Esophagus squamous epithelium (tissue), 5 donors: Measurements from ENCODE around the gene MYO7B. TPM values are rescaled to one million over a fixed set of nuclear protein-coding genes. Genes with fewer than 3 reads are reported as not detected.

Experiments used
- DNase-seq: peaks from one replicate; lab custom pipeline; 2025; lab: John Stamatoyannopoulos, UW
- H3K27ac ChIP-seq, 4 donors: fragments of 200-600 bp; sonication (generic); one replicate each; pipeline ENCODE4 v1.5.1; 2016 to 2019; ENCODE audit warnings: mild to moderate bottlenecking in 1 of 4
- H3K27me3 ChIP-seq, 4 donors: fragments of 200-600 bp; sonication (generic); 1 replicate in 3 of 4; 2 replicates in 1 of 4; pipeline versions ENCODE4 v1.5.1 to v1.6.0; 2017 to 2021; ENCODE audit warnings: antibody characterized with exemption in 1 of 4
- H3K36me3 ChIP-seq, 3 donors: fragments of 200-600 bp; sonication (generic); one replicate each; pipeline ENCODE4 v1.5.1; 2016 to 2019
- H3K4me1 ChIP-seq, 3 donors: fragments of 200-600 bp; sonication (generic); one replicate each; pipeline ENCODE4 v1.5.1; 2017 to 2019
- H3K4me3 ChIP-seq, 4 donors: fragments of 200-600 bp; sonication (generic); 1 replicate in 3 of 4; 2 replicates in 1 of 4; pipeline ENCODE4 v1.5.1; 2016 to 2019; ENCODE audit warnings: mild to moderate bottlenecking in 2 of 4, moderate library complexity in 1 of 4
- H3K9me3 ChIP-seq, 3 donors: fragments of 200-600 bp; sonication (generic); one replicate each; pipeline ENCODE4 v1.5.1; 2016 to 2019
- CTCF ChIP-seq, 6 experiments: fragments of 450-650 bp in 4 of 6; fragments of 200-600 bp in 2 of 6; sonication (generic) in 2 of 6; IDR thresholded peaks; one replicate each; pipeline ENCODE4 v1.5.1; 2016 to 2019; ENCODE audit warnings: antibody characterized with exemption in 6 of 6, mild to moderate bottlenecking in 4 of 6, moderate library complexity in 4 of 6
- POLR2A ChIP-seq, 4 donors: fragments of 450-650 bp; IDR thresholded peaks; one replicate each; pipeline ENCODE4 v1.6.1; 2017; ENCODE audit warnings: antibody characterized with exemption in 4 of 4, mild to moderate bottlenecking in 4 of 4, moderate library complexity in 3 of 4
- WGBS, 2 donors: methylation state at CpG; one replicate each; pipeline ENCODE4 v1.1.5; 2018; 5-methylcytosine and 5-hydroxymethylcytosine counted together
- intact Hi-C: fragments of 100-400 bp; cut with DNase I; formaldehyde crosslinking; loops from one replicate; pipeline ENCODE4 v1.15.0; 2022
- total RNA-seq, 4 donors: library from RNA; depleted of rRNA; stranded (reverse); fragments of >200 nt; gene quantifications; one replicate each; pipeline ENCODE4 v1.1.0, GENCODE V29; 2016
- donor health status: DM: yes; HTN: yes; CAD: no.

The MYO7B gene
- total RNA-seq, 4 donors from 2014 or later = 0.19 TPM; not detected in 3

GRCh38 chr2:127678531-127678930 lies 143.0 kb downstream of the MYO7B start:
- TF ChIP-seq POLR2A (IDR thresholded peaks at IDR 0.05) = no peak
- TF ChIP-seq CTCF (IDR thresholded peaks at IDR 0.05) = no peak
- H3K27ac ChIP-seq = no peak overlapping the region
- intact Hi-C loops = no loop called here
- no peaks in the 10 kb centered on the region for H3K9me3 ChIP-seq
- peaks cover 11 to 70% (median 11%) of the 10 kb centered on the region in 3 donors for H3K4me1 ChIP-seq
- WGBS, 2 donors = 67 to 71% methylated on average over 8 to 10 of the region's 10 CpGs
- H3K27me3 ChIP-seq = peaks cover 0 to 40% (median 0%) of the 10 kb centered on the region in 4 donors
- no peak for DNase-seq
- H3K4me3 ChIP-seq = no peak overlapping the region
- H3K36me3 ChIP-seq = no peaks in the 10 kb centered on the region

GRCh38 chr2:127678991-127679390 lies 143.5 kb downstream of the MYO7B start:
- no peaks in the 10 kb centered on the region for H3K9me3 ChIP-seq
- H3K27ac ChIP-seq = no peak overlapping the region
- peaks cover 11 to 70% (median 11%) of the 10 kb centered on the region in 3 donors for H3K4me1 ChIP-seq
- H3K27me3 ChIP-seq = peaks cover 0 to 35% (median 0%) of the 10 kb centered on the region in 4 donors
- H3K4me3 ChIP-seq = no peak overlapping the region
- TF ChIP-seq CTCF (IDR thresholded peaks at IDR 0.05) (no peak), POLR2A (IDR thresholded peaks at IDR 0.05) (no peak)
- DNase-seq = no peak
- intact Hi-C loops = no loop called here
- no peaks in the 10 kb centered on the region for H3K36me3 ChIP-seq
- WGBS, 2 donors = 81 to 86% methylated on average over 6 of the region's 6 CpGs

- 60 to 67% methylated on average over 1 to 7 of the region's 15 CpGs for WGBS, 2 donors
- peaks cover 5 to 65% (median 11%) of the 10 kb centered on the region in 3 donors for H3K4me1 ChIP-seq
- no peak for DNase-seq
Observed at GRCh38 chr2:127679680-127680361, 144.3 kb downstream of the MYO7B start.

GRCh38 chr2:127680706-127681287 lies 145.3 kb downstream of the MYO7B start:
- H3K4me1 ChIP-seq = peaks cover 4 to 64% (median 7%) of the 10 kb centered on the region in 3 donors

More at GRCh38 chr2:127679680-127680361, 144.3 kb downstream of the MYO7B start:
- intact Hi-C loops = no loop called here
- TF ChIP-seq CTCF (IDR thresholded peaks at IDR 0.05) = no peak
- no peak for TF ChIP-seq POLR2A (IDR thresholded peaks at IDR 0.05)
- no peaks in the 10 kb centered on the region for H3K36me3 ChIP-seq
- H3K27ac ChIP-seq = no peak overlapping the region
- no peaks in the 10 kb centered on the region for H3K9me3 ChIP-seq
- H3K4me3 ChIP-seq = no peak overlapping the region
- H3K27me3 ChIP-seq = peaks cover 0 to 27% (median 0%) of the 10 kb centered on the region in 4 donors

More at GRCh38 chr2:127680706-127681287, 145.3 kb downstream of the MYO7B start:
- no peaks in the 10 kb centered on the region for H3K9me3 ChIP-seq
- peak overlapping the region in 2 of 4 donors; percentile 27 to 50 for H3K4me3 ChIP-seq
- H3K27me3 ChIP-seq = peaks cover 0 to 17% (median 0%) of the 10 kb centered on the region in 4 donors
- 85 to 95% methylated on average over 8 of the region's 19 CpGs for WGBS, 2 donors
- no peaks in the 10 kb centered on the region for H3K36me3 ChIP-seq
- no peak for DNase-seq
- H3K27ac ChIP-seq = peak overlapping the region in 2 of 4 donors; percentile 17 to 57
- intact Hi-C loops = no loop called here
- no peak for TF ChIP-seq CTCF (IDR thresholded peaks at IDR 0.05)
- TF ChIP-seq POLR2A (IDR thresholded peaks at IDR 0.05) = no peak
